ENCODE measurements around the gene TMEM181. TPM values are rescaled to one million over a fixed set of nuclear protein-coding genes. Genes with fewer than 3 reads are reported as not detected.

TMEM181 gene
- total and polyA plus RNA-seq, 2 experiments from 2014 or later = 11.9 to 25.2 TPM

DNA sequence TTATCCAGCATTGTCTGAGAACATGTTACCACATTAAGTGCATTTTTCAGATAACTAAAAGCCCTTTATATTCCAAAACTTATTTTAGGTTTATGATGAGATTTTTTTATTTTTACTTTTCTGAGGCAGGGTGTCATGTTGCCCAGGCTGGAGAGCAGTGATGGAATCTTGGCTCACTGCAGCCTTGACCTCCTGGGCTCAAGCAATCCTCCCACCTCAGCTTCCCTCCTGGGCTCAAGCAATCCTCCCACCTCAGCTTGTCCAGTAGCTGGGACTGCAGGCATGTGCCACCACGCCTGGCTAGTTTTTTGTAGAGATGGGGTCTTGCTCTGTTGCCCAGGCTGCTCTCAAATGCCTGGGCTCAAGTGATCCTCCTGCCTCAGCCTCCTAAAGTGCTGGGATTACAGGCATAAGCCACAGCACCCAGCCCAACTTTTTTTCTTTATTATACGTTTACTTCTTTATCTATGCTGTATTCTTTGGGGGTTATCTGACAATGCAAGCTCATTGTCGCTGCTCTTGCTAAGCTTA is 78.5 kb downstream of the TMEM181 start:
- no peak overlapping the region for H2AFZ ChIP-seq
- no peak overlapping the region for H3K27ac ChIP-seq (ENCODE audit: low read depth)
- Mint-ChIP-seq H3K9me3 (no peaks in the 10 kb centered on the region), H3K4me3 (no peak overlapping the region), H3K27me3 (ENCODE audit: insufficient read depth, low read depth, poor library complexity) (peaks cover 5% of the 10 kb centered on the region), H3K27ac (no peak overlapping the region), H3K4me1 (peaks cover 19% of the 10 kb centered on the region), H3K36me3 (ENCODE audit: low read depth) (peaks cover 30% of the 10 kb centered on the region; the same call in 2 of the 3 replicates)
- H3K4me1 ChIP-seq (ENCODE audit: insufficient read depth) = peaks cover 2% of the 10 kb centered on the region
- H3K4me3 ChIP-seq = no peak overlapping the region
- peaks cover 23% of the 10 kb centered on the region; the same call in 1 of the 2 replicates for H4K20me1 ChIP-seq (replicated peaks; ENCODE audit: insufficient read depth)
- no peak for ATAC-seq
- H3K79me2 ChIP-seq (replicated peaks; ENCODE audit: insufficient read depth) = peaks cover 37% of the 10 kb centered on the region
- no peak for DNase-seq (ENCODE audit: low spot score)
- no peaks in the 10 kb centered on the region for H3K27me3 ChIP-seq (ENCODE audit: insufficient read depth)
- no peak overlapping the region for H3K4me2 ChIP-seq
- H3K36me3 ChIP-seq (ENCODE audit: insufficient read depth) = no peaks in the 10 kb centered on the region; the same call in 1 of the 2 replicates
- no peaks in the 10 kb centered on the region for H3F3A ChIP-seq (replicated peaks; ENCODE audit: low read depth)
- no peaks in the 10 kb centered on the region for H3K9me2 ChIP-seq (ENCODE audit: insufficient read depth)
- TF ChIP-seq, protein P1, sequence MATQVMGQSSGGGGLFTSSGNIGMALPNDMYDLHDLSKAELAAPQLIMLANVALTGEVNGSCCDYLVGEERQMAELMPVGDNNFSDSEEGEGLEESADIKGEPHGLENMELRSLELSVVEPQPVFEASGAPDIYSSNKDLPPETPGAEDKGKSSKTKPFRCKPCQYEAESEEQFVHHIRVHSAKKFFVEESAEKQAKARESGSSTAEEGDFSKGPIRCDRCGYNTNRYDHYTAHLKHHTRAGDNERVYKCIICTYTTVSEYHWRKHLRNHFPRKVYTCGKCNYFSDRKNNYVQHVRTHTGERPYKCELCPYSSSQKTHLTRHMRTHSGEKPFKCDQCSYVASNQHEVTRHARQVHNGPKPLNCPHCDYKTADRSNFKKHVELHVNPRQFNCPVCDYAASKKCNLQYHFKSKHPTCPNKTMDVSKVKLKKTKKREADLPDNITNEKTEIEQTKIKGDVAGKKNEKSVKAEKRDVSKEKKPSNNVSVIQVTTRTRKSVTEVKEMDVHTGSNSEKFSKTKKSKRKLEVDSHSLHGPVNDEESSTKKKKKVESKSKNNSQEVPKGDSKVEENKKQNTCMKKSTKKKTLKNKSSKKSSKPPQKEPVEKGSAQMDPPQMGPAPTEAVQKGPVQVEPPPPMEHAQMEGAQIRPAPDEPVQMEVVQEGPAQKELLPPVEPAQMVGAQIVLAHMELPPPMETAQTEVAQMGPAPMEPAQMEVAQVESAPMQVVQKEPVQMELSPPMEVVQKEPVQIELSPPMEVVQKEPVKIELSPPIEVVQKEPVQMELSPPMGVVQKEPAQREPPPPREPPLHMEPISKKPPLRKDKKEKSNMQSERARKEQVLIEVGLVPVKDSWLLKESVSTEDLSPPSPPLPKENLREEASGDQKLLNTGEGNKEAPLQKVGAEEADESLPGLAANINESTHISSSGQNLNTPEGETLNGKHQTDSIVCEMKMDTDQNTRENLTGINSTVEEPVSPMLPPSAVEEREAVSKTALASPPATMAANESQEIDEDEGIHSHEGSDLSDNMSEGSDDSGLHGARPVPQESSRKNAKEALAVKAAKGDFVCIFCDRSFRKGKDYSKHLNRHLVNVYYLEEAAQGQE (IDR thresholded peaks at IDR 0.05; ENCODE audit: unreplicated experiment) = no peak
- TF ChIP-seq EZH2phosphoT487 (IDR thresholded peaks at IDR 0.05; ENCODE audit: unreplicated experiment) (no peak), ZNF331 (CRISPR knock-in tag; IDR thresholded peaks at IDR 0.05; ENCODE audit: low read depth) (no peak), ZNF114 (CRISPR knock-in tag; IDR thresholded peaks at IDR 0.05) (no peak), POLR2AphosphoS5 (IDR thresholded peaks at IDR 0.05; ENCODE audit: low read depth) (no peak), EZH2 (IDR thresholded peaks at IDR 0.05; ENCODE audit: low read depth, unreplicated experiment) (no peak), CREB1 (CRISPR knock-in tag; IDR thresholded peaks at IDR 0.05; ENCODE audit: low read depth) (no peak), JUNB (IDR thresholded peaks at IDR 0.05; ENCODE audit: unreplicated experiment) (no peak), CTCF (conservative IDR thresholded peaks at IDR 0.05; ENCODE audit: low read depth in 2 of 2) (no peak), NANOG (IDR thresholded peaks at IDR 0.05; ENCODE audit: borderline replicate concordance) (no peak), STAT1 (IDR thresholded peaks at IDR 0.05; ENCODE audit: unreplicated experiment) (no peak)
- TF ChIP-seq, protein P2, sequence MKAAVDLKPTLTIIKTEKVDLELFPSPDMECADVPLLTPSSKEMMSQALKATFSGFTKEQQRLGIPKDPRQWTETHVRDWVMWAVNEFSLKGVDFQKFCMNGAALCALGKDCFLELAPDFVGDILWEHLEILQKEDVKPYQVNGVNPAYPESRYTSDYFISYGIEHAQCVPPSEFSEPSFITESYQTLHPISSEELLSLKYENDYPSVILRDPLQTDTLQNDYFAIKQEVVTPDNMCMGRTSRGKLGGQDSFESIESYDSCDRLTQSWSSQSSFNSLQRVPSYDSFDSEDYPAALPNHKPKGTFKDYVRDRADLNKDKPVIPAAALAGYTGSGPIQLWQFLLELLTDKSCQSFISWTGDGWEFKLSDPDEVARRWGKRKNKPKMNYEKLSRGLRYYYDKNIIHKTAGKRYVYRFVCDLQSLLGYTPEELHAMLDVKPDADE (IDR thresholded peaks at IDR 0.05) = no peak
- TF ChIP-seq, protein P3, sequence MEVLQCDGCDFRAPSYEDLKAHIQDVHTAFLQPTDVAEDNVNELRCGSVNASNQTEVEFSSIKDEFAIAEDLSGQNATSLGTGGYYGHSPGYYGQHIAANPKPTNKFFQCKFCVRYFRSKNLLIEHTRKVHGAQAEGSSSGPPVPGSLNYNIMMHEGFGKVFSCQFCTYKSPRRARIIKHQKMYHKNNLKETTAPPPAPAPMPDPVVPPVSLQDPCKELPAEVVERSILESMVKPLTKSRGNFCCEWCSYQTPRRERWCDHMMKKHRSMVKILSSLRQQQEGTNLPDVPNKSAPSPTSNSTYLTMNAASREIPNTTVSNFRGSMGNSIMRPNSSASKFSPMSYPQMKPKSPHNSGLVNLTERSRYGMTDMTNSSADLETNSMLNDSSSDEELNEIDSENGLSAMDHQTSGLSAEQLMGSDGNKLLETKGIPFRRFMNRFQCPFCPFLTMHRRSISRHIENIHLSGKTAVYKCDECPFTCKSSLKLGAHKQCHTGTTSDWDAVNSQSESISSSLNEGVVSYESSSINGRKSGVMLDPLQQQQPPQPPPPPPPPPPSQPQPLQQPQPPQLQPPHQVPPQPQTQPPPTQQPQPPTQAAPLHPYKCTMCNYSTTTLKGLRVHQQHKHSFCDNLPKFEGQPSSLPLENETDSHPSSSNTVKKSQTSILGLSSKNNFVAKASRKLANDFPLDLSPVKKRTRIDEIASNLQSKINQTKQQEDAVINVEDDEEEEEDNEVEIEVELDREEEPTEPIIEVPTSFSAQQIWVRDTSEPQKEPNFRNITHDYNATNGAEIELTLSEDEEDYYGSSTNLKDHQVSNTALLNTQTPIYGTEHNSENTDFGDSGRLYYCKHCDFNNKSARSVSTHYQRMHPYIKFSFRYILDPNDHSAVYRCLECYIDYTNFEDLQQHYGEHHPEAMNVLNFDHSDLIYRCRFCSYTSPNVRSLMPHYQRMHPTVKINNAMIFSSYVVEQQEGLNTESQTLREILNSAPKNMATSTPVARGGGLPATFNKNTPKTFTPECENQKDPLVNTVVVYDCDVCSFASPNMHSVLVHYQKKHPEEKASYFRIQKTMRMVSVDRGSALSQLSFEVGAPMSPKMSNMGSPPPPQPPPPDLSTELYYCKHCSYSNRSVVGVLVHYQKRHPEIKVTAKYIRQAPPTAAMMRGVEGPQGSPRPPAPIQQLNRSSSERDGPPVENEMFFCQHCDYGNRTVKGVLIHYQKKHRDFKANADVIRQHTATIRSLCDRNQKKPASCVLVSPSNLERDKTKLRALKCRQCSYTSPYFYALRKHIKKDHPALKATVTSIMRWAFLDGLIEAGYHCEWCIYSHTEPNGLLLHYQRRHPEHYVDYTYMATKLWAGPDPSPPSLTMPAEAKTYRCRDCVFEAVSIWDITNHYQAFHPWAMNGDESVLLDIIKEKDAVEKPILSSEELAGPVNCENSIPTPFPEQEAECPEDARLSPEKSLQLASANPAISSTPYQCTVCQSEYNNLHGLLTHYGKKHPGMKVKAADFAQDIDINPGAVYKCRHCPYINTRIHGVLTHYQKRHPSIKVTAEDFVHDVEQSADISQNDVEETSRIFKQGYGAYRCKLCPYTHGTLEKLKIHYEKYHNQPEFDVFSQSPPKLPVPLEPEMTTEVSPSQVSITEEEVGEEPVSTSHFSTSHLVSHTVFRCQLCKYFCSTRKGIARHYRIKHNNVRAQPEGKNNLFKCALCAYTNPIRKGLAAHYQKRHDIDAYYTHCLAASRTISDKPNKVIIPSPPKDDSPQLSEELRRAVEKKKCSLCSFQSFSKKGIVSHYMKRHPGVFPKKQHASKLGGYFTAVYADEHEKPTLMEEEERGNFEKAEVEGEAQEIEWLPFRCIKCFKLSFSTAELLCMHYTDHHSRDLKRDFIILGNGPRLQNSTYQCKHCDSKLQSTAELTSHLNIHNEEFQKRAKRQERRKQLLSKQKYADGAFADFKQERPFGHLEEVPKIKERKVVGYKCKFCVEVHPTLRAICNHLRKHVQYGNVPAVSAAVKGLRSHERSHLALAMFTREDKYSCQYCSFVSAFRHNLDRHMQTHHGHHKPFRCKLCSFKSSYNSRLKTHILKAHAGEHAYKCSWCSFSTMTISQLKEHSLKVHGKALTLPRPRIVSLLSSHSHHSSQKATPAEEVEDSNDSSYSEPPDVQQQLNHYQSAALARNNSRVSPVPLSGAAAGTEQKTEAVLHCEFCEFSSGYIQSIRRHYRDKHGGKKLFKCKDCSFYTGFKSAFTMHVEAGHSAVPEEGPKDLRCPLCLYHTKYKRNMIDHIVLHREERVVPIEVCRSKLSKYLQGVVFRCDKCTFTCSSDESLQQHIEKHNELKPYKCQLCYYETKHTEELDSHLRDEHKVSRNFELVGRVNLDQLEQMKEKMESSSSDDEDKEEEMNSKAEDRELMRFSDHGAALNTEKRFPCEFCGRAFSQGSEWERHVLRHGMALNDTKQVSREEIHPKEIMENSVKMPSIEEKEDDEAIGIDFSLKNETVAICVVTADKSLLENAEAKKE (CRISPR knock-in tag; IDR thresholded peaks at IDR 0.05) = no peak

Measured in GM23338 (cell line).